ENCODE measurements around the gene SYT3. TPM values are rescaled to one million over a fixed set of nuclear protein-coding genes. Genes with fewer than 3 reads are reported as not detected.

Gene SYT3
- total and polyA plus RNA-seq, 3 donors from 2014 or later = 2.5 to 5.5 (median 3.3) TPM

- TF ChIP-seq POLR2A (IDR thresholded peaks at IDR 0.05) (no peak), CTCF (IDR thresholded peaks at IDR 0.05) (no peak)
- no peak for DNase-seq
Measured at GRCh38 chr19:50602935-50603334, 36.7 kb downstream of the SYT3 start.

GRCh38 chr19:50602496-50602895 is 37.2 kb downstream of the SYT3 start:
- H3K4me1 ChIP-seq = no peaks in the 10 kb centered on the region
- H3K27ac ChIP-seq = no peak overlapping the region
- no peak for TF ChIP-seq CTCF (IDR thresholded peaks at IDR 0.05)
- TF ChIP-seq POLR2A (IDR thresholded peaks at IDR 0.05) = no peak
- H3K27me3 ChIP-seq = no peaks in the 10 kb centered on the region
- 80 to 87% methylated on average over 6 of the region's 6 CpGs for WGBS, 2 donors
- no peak for DNase-seq
- H3K9me3 ChIP-seq = no peaks in the 10 kb centered on the region
- intact Hi-C loops (cut with DNase I; ENCODE audit: low total_unique reads) = no loop called here
- H3K4me3 ChIP-seq = no peak overlapping the region
- no peaks in the 10 kb centered on the region for H3K36me3 ChIP-seq (ENCODE audit: low read depth, missing control alignments)

More at GRCh38 chr19:50602935-50603334, 36.7 kb downstream of the SYT3 start:
- Histone ChIP-seq H3K9me3 (no peaks in the 10 kb centered on the region), H3K4me1 (no peaks in the 10 kb centered on the region), H3K4me3 (no peak overlapping the region), H3K27me3 (no peaks in the 10 kb centered on the region), H3K36me3 (ENCODE audit: low read depth, missing control alignments) (no peaks in the 10 kb centered on the region), H3K27ac (no peak overlapping the region)
- 71 to 78% methylated on average over 4 of the region's 4 CpGs for WGBS, 2 donors
- intact Hi-C loops (cut with DNase I; ENCODE audit: low total_unique reads) = no loop called here

- no peak for DNase-seq
- no peak overlapping the region for H3K27ac ChIP-seq
- H3K36me3 ChIP-seq (ENCODE audit: low read depth, missing control alignments) = no peaks in the 10 kb centered on the region
- intact Hi-C loops (cut with DNase I; ENCODE audit: low total_unique reads) = no loop called here
- H3K9me3 ChIP-seq = no peaks in the 10 kb centered on the region
- TF ChIP-seq POLR2A (IDR thresholded peaks at IDR 0.05) = no peak
- no peak for TF ChIP-seq CTCF (IDR thresholded peaks at IDR 0.05)
- no peaks in the 10 kb centered on the region for H3K27me3 ChIP-seq
- WGBS, 2 donors = 81 to 82% methylated on average over 5 of the region's 5 CpGs
- no peaks in the 10 kb centered on the region for H3K4me1 ChIP-seq
- no peak overlapping the region for H3K4me3 ChIP-seq
Measured at GRCh38 chr19:50602089-50602422, 37.6 kb downstream of the SYT3 start.

GRCh38 chr19:50601407-50602088 is 38.1 kb downstream of the SYT3 start:
- Histone ChIP-seq H3K4me3 (no peak overlapping the region), H3K27me3 (no peaks in the 10 kb centered on the region), H3K9me3 (no peaks in the 10 kb centered on the region), H3K27ac (no peak overlapping the region), H3K36me3 (ENCODE audit: low read depth, missing control alignments) (no peaks in the 10 kb centered on the region), H3K4me1 (no peaks in the 10 kb centered on the region)
- no peak for DNase-seq
- WGBS, 2 donors = 69 to 70% methylated on average over 11 of the region's 11 CpGs
- no peak for TF ChIP-seq CTCF (IDR thresholded peaks at IDR 0.05)
- no peak for TF ChIP-seq POLR2A (IDR thresholded peaks at IDR 0.05)
- intact Hi-C loops (cut with DNase I; ENCODE audit: low total_unique reads) = no loop called here

- H3K4me1 ChIP-seq = no peaks in the 10 kb centered on the region
- intact Hi-C loops (cut with DNase I; ENCODE audit: low total_unique reads) = no loop called here
- no peak for DNase-seq
- WGBS, 2 donors = 87 to 91% methylated on average over 9 of the region's 9 CpGs
- TF ChIP-seq POLR2A (IDR thresholded peaks at IDR 0.05) (no peak), CTCF (IDR thresholded peaks at IDR 0.05) (no peak)
- no peak overlapping the region for H3K27ac ChIP-seq
- no peak overlapping the region for H3K4me3 ChIP-seq
- no peaks in the 10 kb centered on the region for H3K36me3 ChIP-seq (ENCODE audit: low read depth, missing control alignments)
- H3K9me3 ChIP-seq = no peaks in the 10 kb centered on the region
- no peaks in the 10 kb centered on the region for H3K27me3 ChIP-seq
Measured at GRCh38 chr19:50599427-50599826, 40.3 kb downstream of the SYT3 start.
